Measurements from ENCODE around the gene VGF.

Gene VGF

DNA sequence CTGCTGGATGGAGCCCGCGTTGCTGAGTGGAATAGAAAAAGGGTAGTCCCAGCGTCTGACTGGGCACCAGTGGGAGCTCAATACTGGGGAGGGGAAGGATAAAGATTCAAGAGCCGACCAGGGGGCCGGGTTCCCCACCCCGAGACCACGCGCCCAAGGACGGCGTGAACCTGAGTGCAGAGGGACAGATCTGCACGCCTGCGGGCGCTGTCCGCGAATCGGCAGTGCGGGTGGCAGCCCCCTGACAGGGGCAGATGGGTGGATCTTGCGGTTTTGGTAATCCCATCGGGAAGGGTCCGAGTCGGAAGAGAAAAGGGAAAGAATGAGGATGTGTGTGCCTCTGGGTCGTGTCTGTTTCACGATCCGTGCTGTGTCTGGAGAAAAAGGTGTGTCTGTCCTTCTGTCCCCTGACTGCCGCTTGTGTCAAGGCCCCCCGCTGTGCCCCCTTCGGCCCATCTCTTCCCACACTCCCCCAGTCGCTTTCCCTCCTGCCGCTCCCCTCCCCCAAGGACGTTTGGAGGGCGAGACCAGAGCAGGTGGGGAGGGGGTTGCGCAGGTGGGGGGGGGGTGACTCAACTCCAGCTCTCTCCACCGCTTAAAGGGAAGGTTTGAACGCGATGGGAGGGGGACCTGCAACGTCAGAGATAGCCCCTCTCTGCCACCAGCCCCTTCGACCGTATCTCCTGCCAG lies 734 bp upstream of the VGF start:
- no peak for DNase-seq (ENCODE audit: low read depth in 2 of 2)

DNA sequence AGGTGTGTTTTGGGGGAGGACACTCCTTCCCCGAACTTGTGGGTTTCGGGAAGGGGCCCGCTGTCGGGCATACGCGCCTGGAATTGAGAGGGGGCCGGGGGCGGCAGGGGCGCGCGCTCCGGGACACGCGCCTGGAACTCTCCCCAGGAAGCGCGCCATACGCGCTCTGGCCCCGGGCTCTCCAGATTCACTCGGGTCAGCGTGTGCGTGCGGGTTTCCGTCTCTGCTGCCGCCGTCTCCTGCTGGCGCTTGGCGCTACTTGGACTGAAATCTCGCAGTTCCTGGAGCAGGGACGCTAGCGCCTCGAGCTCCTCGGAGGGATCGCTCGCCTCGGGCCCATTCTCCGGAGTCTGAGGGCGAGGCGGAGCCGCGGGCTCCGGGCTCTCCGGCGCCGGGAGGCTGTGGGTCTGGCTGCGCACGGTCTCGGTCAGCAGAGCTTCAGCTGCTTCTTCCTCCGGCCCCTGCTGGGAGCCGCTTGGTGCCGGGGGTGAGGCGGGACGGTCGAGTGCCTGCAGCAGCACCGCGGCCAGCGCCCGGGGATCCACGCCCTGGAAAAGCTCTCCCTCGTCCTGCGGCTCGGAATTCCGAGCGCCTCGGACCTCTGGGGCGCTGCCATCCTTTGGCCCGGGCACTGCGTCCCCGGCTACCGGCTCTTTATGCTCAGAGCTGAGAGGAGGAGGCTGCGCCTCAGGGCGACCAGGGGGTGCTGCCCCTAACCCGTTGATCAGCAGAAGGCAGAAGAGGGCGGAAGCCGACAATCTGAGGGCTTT lies 1.1 kb downstream of the VGF start:
- no peak for DNase-seq (ENCODE audit: low read depth in 2 of 2)

DNA sequence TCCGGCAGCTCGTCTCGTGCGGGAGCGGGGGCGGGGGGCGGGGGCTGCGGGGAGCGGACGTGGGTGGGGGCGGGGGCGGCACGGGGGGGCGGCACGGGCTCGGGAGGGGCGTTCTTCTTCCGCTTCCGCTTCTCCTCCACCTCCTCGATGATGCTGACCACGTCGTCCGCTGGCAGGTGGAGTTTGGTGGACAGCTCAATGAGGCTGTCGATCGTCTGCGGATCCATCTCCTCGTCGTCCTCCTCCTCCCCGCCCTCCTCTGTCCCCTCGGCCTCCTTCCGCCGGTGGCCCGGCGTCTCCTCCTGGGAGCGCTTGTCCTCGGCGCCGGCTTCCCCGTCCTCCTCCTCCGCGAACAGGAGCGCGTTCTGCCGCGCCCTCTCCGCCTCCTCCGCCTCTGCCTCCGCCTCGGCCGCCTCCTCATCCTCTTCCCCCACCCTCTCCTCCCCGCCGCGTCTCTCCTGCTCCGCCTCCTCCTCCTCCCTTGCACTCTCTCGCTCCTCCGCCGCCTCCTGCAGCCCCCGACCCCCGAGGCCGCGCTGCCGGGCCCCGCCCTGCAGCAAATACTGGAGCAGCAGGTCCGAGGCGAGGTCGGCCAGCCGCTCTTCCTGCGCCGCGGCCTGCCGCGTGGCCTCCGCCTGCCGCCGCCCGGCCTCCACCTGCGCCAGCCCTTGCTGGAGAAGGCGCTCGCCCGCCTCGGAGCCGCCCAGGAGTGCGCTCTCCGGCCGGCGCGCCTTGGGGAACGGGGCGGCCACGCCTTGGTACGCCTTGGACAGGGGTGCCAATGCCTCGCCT lies 1.9 kb downstream of the VGF start:
- DNase-seq (ENCODE audit: low read depth in 2 of 2) = no peak

- no peak for DNase-seq (ENCODE audit: low read depth in 2 of 2)
Observed at GRCh38 chr7:101162551-101163278, 2.7 kb downstream of the VGF start.

GRCh38 chr7:101161692-101162471 lies 3.5 kb downstream of the VGF start:
- no peak for DNase-seq (ENCODE audit: low read depth in 2 of 2)

GRCh38 chr7:101160910-101161309 lies 4.5 kb downstream of the VGF start:
- no peak for DNase-seq (ENCODE audit: low read depth in 2 of 2)

- no peak for DNase-seq (ENCODE audit: low read depth in 2 of 2)
Observed at GRCh38 chr7:101159696-101160674, 5.4 kb downstream of the VGF start.

- DNase-seq (ENCODE audit: low read depth in 2 of 2) = no peak
Observed at GRCh38 chr7:101156866-101157589, 8.3 kb downstream of the VGF start.

DNA sequence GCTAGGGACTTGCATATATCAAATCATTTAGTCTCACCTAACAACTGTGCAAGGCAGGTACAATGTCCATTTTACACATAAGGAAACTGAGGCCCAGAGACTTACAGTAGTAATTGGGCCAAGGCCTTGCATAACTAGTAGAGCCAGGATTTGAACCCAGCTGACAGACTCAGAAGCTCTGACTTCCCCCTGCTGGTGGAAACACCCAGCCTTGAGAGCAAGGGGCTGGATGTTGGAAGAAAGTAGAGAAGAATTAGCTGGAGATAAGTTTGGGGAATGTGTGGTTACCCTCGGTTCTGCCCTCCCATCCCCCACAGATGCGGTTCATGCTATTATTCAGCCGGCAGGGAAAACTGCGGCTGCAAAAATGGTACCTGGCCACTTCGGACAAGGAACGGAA lies 9.1 kb downstream of the VGF start:
- no peak for DNase-seq (ENCODE audit: low read depth in 2 of 2)

GRCh38 chr7:101155303-101155702 lies 10.1 kb downstream of the VGF start:
- no peak for DNase-seq (ENCODE audit: low read depth in 2 of 2)

- DNase-seq (ENCODE audit: low read depth in 2 of 2) = no peak
Observed at GRCh38 chr7:101154693-101155102, 10.7 kb downstream of the VGF start.

GRCh38 chr7:101153969-101154692 lies 11.2 kb downstream of the VGF start, which contains the start of gene AP1S1:
Gene AP1S1, plus strand, starts transcription at chr7:101154476. Its CDS starts 39 bp downstream, at chr7:101154515.
- DNase-seq (ENCODE audit: low read depth in 2 of 2) = peak; percentile 94

- no peak for DNase-seq (ENCODE audit: low read depth in 2 of 2)
Observed at GRCh38 chr7:101151908-101152651, 13.3 kb downstream of the VGF start.

- no peak for DNase-seq (ENCODE audit: low read depth in 2 of 2)
Observed at GRCh38 chr7:101140746-101141382, 24.5 kb downstream of the VGF start.

DNA sequence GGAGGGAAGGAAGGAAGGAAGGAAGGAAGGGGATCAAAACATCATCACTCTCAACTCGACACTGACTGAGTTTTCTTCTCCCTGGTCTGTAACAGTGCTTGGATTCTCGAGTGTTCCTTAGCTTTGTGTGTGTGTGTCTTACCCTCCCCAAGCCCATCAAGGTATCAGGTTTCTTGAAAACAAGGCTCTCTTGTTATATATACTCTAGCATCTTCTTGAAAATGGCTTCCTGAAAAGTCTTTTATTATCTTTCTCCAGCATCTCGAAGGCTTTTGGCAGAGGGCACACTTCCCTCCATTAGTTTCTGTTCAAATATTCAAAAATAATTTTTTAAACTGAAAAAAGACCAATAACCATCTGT lies 25.1 kb downstream of the VGF start:
- no peak for DNase-seq (ENCODE audit: low read depth in 2 of 2)

GRCh38 chr7:101138213-101138870 lies 27.0 kb downstream of the VGF start:
- peak; percentile 73 to 80 for DNase-seq (ENCODE audit: low read depth in 2 of 2)
